GM12873 (cell line): ENCODE measurements around the gene POU5F2.

ENCODE experiments used
- CTCF ChIP-seq: IDR thresholded peaks from 2 replicates; pipeline ENCODE4 v1.5.1; 2012; ENCODE audit warnings: low read depth, mild to moderate bottlenecking, moderate library complexity, low read length, control low read depth; ENCODE audit not compliant: insufficient read depth; ENCODE audit errors: missing control alignments

The POU5F2 gene

GRCh38 chr5:93741136-93741811 is at the start of gene POU5F2:
POU5F2 (minus strand) TSS chr5:93741600; CDS start chr5:93741563, 37 bp downstream.
- TF ChIP-seq CTCF: no peak

GRCh38 chr5:93790401-93790800 is 49.0 kb upstream of the POU5F2 start:
- no peak for TF ChIP-seq CTCF

GRCh38 chr5:93789173-93790067 is 48.0 kb upstream of the POU5F2 start:
- no peak for TF ChIP-seq CTCF

GRCh38 chr5:93787598-93787997 is 46.2 kb upstream of the POU5F2 start:
- TF ChIP-seq CTCF: no peak

GRCh38 chr5:93785475-93785874 is 44.1 kb upstream of the POU5F2 start:
- no peak for TF ChIP-seq CTCF

GRCh38 chr5:93782978-93783377 is 41.6 kb upstream of the POU5F2 start:
- TF ChIP-seq CTCF: no peak

GRCh38 chr5:93777620-93778019 is 36.2 kb upstream of the POU5F2 start:
- TF ChIP-seq CTCF: no peak
